Activated naive CD4-positive, alpha-beta T cell treated with anti-CD3 and anti-CD28 coated beads, Interleukin-2, amount 50 U/mL, for 72 hours (primary cell): ENCODE data around the gene HCFC1. TPM values are rescaled to one million over a fixed set of nuclear protein-coding genes. Genes with fewer than 3 reads are reported as not detected.

Experiments
- ATAC-seq, 2 donors: fragments of 150-1000 bp; cut with Tn5 transposase; 2 replicates each; pipeline ENCODE4 v1.10.0; 2021; ENCODE audit warnings: mild to moderate bottlenecking in 2 of 2, moderate library complexity in 2 of 2
- DNase-seq, 2 donors: peaks; one replicate each; pipeline ENCODE4 v3.0.0; 2021 to 2022; ENCODE audit warnings: low spot score in 2 of 2
- H3K27ac Mint-ChIP-seq, 2 donors: one replicate each; pipeline ENCODE4 v1.8.0; 2022; ENCODE audit warnings: mild to moderate bottlenecking in 2 of 2, mixed read lengths in 2 of 2
- H3K36me3 Mint-ChIP-seq, 2 donors: one replicate each; pipeline ENCODE4 v1.8.0; 2022; ENCODE audit warnings: mixed read lengths in 2 of 2
- H3K9me3 Mint-ChIP-seq, 2 donors: one replicate each; pipeline ENCODE4 v1.8.0; 2022; ENCODE audit warnings: mixed read lengths in 2 of 2
- total RNA-seq, 2 donors: library from RNA; stranded (reverse); gene quantifications; one replicate each; pipeline ENCODE4 v1.2.3, GENCODE V29; 2022

HCFC1 gene
- total RNA-seq, 2 donors from 2014 or later: 95.9 to 102 TPM

- ATAC-seq (peak; percentile 83 to 86), DNase-seq (peak in 1 of 2 donors; percentile 41)
- H3K36me3 Mint-ChIP-seq: no peaks in the 10 kb centered on the region
- H3K9me3 Mint-ChIP-seq: no peaks in the 10 kb centered on the region
- H3K27ac Mint-ChIP-seq: peak overlapping the region; percentile 49 to 90
Measured at GRCh38 chrX:153900831-153901752, 70.5 kb downstream of the HCFC1 start.

GRCh38 chrX:153897899-153898298 is 73.7 kb downstream of the HCFC1 start:
- H3K36me3 Mint-ChIP-seq: no peaks in the 10 kb centered on the region
- no peak overlapping the region for H3K27ac Mint-ChIP-seq
- DNase-seq (no peak), ATAC-seq (no peak)
- no peaks in the 10 kb centered on the region for H3K9me3 Mint-ChIP-seq

Other genes with a start within 250 kb of the HCFC1 start
- gene BCAP31, start 247.4 kb downstream of the HCFC1 start, total RNA-seq: 10 to 100 TPM; 67.4 to 92.7 TPM
- gene ABCD1, start 247.0 kb downstream of the HCFC1 start, total RNA-seq: 1 to 10 TPM; 5.6 to 6.7 TPM
- 1 to 10 TPM; 1.5 to 3.2 TPM for gene PLXNB3, start 207.6 kb downstream of the HCFC1 start, total RNA-seq
- not detected for gene SRPK3, start 190.8 kb downstream of the HCFC1 start, total RNA-seq
- 10 to 100 TPM; 60.8 to 81.7 TPM for gene IDH3G, start 177.4 kb downstream of the HCFC1 start, total RNA-seq
- gene SSR4, start 177.2 kb downstream of the HCFC1 start, total RNA-seq: 100 to 1,000 TPM; 142 to 156 TPM
- 1 to 10 TPM; 1.2 to 2.5 TPM for gene PDZD4, start 141.3 kb downstream of the HCFC1 start, total RNA-seq
- gene L1CAM, start 85.6 kb downstream of the HCFC1 start, total RNA-seq: 1 to 10 TPM; 1.1 to 1.8 TPM
- not detected for gene AVPR2, start 67.1 kb downstream of the HCFC1 start, total RNA-seq
- 100 to 1,000 TPM in 1 of 2 donors, 10 to 100 TPM in 1; 90.0 to 138 TPM for gene ARHGAP4, start 45.6 kb downstream of the HCFC1 start, total RNA-seq
- 100 to 1,000 TPM in 1 of 2 donors, 10 to 100 TPM in 1; 97.9 to 129 TPM for gene NAA10, start 36.8 kb downstream of the HCFC1 start, total RNA-seq
- 10 to 100 TPM; 14.8 to 16.1 TPM for gene RENBP, start 27.2 kb downstream of the HCFC1 start, total RNA-seq
- gene TMEM187, start 936 bp upstream of the HCFC1 start, total RNA-seq: 1 to 10 TPM; 5.1 to 6.4 TPM
- gene IRAK1, start 48.1 kb upstream of the HCFC1 start, total RNA-seq: 100 to 1,000 TPM; 104 to 123 TPM
- 10 to 100 TPM; 61.0 to 84.9 TPM for gene MECP2, start 125.9 kb upstream of the HCFC1 start, total RNA-seq
- not detected for gene OPN1LW, start 172.4 kb upstream of the HCFC1 start, total RNA-seq
- not detected for gene OPN1MW, start 210.8 kb upstream of the HCFC1 start, total RNA-seq
- gene OPN1MW2, start 247.9 kb upstream of the HCFC1 start, total RNA-seq: not detected